H9 (cell line): Measurements from ENCODE around the gene SET. TPM values are rescaled to one million over a fixed set of nuclear protein-coding genes. Genes with fewer than 3 reads are reported as not detected.

ENCODE experiments used
- DNase-seq: peaks from one replicate; pipeline ENCODE4 v3.0.0-alpha.2; 2017
- H2AFZ ChIP-seq: one replicate; pipeline ENCODE4 v1.6.1; 2013; ENCODE audit warnings: mild to moderate bottlenecking, low read length, control low read depth, moderate library complexity
- H2AK5ac ChIP-seq: 2 replicates; pipeline ENCODE4 v1.6.1; 2013; ENCODE audit warnings: low read length, control low read depth, mixed read lengths; ENCODE audit not compliant: insufficient read length
- H2BK120ac ChIP-seq: one replicate; pipeline ENCODE4 v1.6.1; 2013; ENCODE audit warnings: low read depth, mild to moderate bottlenecking, low read length, control low read depth, inconsistent platforms; ENCODE audit not compliant: poor library complexity, severe bottlenecking
- H2BK12ac ChIP-seq: 2 replicates; pipeline ENCODE4 v1.6.1; 2013; ENCODE audit warnings: low read length, control low read depth, mixed read lengths, low read depth; ENCODE audit not compliant: insufficient read length
- H2BK15ac ChIP-seq: 2 replicates; pipeline ENCODE4 v1.6.1; 2013; ENCODE audit warnings: low read depth, low read length, control low read depth
- H2BK20ac ChIP-seq: one replicate; pipeline ENCODE4 v1.6.1; 2013; ENCODE audit warnings: low read depth, mild to moderate bottlenecking, low read length, control low read depth, inconsistent platforms; ENCODE audit not compliant: poor library complexity, severe bottlenecking
- H2BK5ac ChIP-seq: 2 replicates; pipeline ENCODE4 v1.6.1; 2013; ENCODE audit warnings: low read length, control low read depth, mixed read lengths; ENCODE audit not compliant: insufficient read length
- H3K14ac ChIP-seq: 2 replicates; pipeline ENCODE4 v1.6.1; 2013; ENCODE audit warnings: low read length, control low read depth; ENCODE audit not compliant: insufficient read depth
- H3K18ac ChIP-seq: 2 replicates; pipeline ENCODE4 v1.6.1; 2013; ENCODE audit warnings: low read depth, mild to moderate bottlenecking, mixed read lengths, low read length, control low read depth; ENCODE audit not compliant: insufficient read length
- H3K23ac ChIP-seq: 2 replicates; pipeline ENCODE4 v1.6.1; 2013; ENCODE audit warnings: low read length, control low read depth, mixed read lengths, low read depth; ENCODE audit not compliant: insufficient read length
- H3K23me2 ChIP-seq: 2 replicates; pipeline ENCODE4 v1.6.1; 2013; ENCODE audit warnings: low read depth, mild to moderate bottlenecking, mixed read lengths, low read length, control low read depth; ENCODE audit not compliant: insufficient read length, poor library complexity, severe bottlenecking
- H3K27ac ChIP-seq: 2 replicates; pipeline ENCODE4 v1.5.1; 2013; ENCODE audit warnings: low read length, control low read depth, mixed read lengths, low read depth; ENCODE audit not compliant: insufficient read length
- H3K27me3 ChIP-seq: 2 replicates; pipeline ENCODE4 v1.6.1; 2013; ENCODE audit warnings: low read length, control low read depth, inconsistent platforms; ENCODE audit not compliant: insufficient read depth
- H3K4ac ChIP-seq: 2 replicates; pipeline ENCODE4 v1.6.1; 2013; ENCODE audit warnings: low read depth, mild to moderate bottlenecking, control low read depth, inconsistent platforms, low read length, moderate library complexity
- H3K4me1 ChIP-seq: 2 replicates; pipeline ENCODE4 v1.6.1; 2013; ENCODE audit warnings: low read length, control low read depth, inconsistent platforms; ENCODE audit not compliant: insufficient read depth
- H3K4me2 ChIP-seq: 2 replicates; pipeline ENCODE4 v1.6.1; 2013; ENCODE audit warnings: low read length, control low read depth, mixed read lengths; ENCODE audit not compliant: insufficient read length, insufficient read depth
- H3K56ac ChIP-seq: 2 replicates; pipeline ENCODE4 v1.6.1; 2013; ENCODE audit warnings: low read depth, mild to moderate bottlenecking, mixed read lengths, low read length, control low read depth; ENCODE audit not compliant: insufficient read length
- H3K79me1 ChIP-seq: 2 replicates; pipeline ENCODE4 v1.6.1; 2013; ENCODE audit warnings: low read depth, mild to moderate bottlenecking, moderate library complexity, low read length, control low read depth, inconsistent platforms; ENCODE audit not compliant: insufficient read depth, poor library complexity, severe bottlenecking
- H3K79me2 ChIP-seq: 2 replicates; pipeline ENCODE4 v1.6.1; 2013; ENCODE audit warnings: low read length, control low read depth, inconsistent platforms; ENCODE audit not compliant: insufficient read depth
- H3K9ac ChIP-seq: 2 replicates; pipeline ENCODE4 v1.6.1; 2013; ENCODE audit warnings: low read length, control low read depth, mixed read lengths; ENCODE audit not compliant: insufficient read length; ENCODE audit errors: extremely low read depth
- H3K9me3 ChIP-seq: one replicate; pipeline ENCODE4 v1.6.1; 2013; ENCODE audit warnings: low read depth, low read length, inconsistent platforms; ENCODE audit not compliant: control insufficient read depth
- H3T11ph ChIP-seq: one replicate; pipeline ENCODE4 v1.6.1; 2013; ENCODE audit warnings: mild to moderate bottlenecking, low read length, control low read depth, inconsistent platforms
- H4K20me1 ChIP-seq: one replicate; pipeline ENCODE4 v1.6.1; 2013; ENCODE audit not compliant: control insufficient read depth, insufficient read length, insufficient read depth
- H4K5ac ChIP-seq: 2 replicates; pipeline ENCODE4 v1.6.1; 2013; ENCODE audit warnings: low read depth, mild to moderate bottlenecking, mixed read lengths, low read length, control low read depth; ENCODE audit not compliant: insufficient read length
- H4K8ac ChIP-seq: replicated peaks from 2 replicates; pipeline ENCODE4 v1.6.1; 2013; ENCODE audit warnings: low read length, control low read depth, mixed read lengths, low read depth; ENCODE audit not compliant: insufficient read length
- H4K91ac ChIP-seq: 2 replicates; pipeline ENCODE4 v1.6.1; 2013; ENCODE audit warnings: low read depth, mild to moderate bottlenecking, moderate library complexity, mixed read lengths, low read length, control low read depth; ENCODE audit not compliant: insufficient read length
- H3K27ac Mint-ChIP-seq, 3 experiments: 2 replicates in 2 of 3; 3 replicates in 1 of 3; pipeline ENCODE4 v1.8.0; 2020 to 2021; ENCODE audit warnings: mixed read lengths in 3 of 3, mild to moderate bottlenecking in 1 of 3, moderate library complexity in 1 of 3
- H3K27me3 Mint-ChIP-seq: 2 replicates; pipeline ENCODE4 v1.8.0; 2021; ENCODE audit warnings: low read depth, mild to moderate bottlenecking, moderate library complexity, mixed read lengths
- H3K36me3 Mint-ChIP-seq, 3 experiments: 2 replicates in 2 of 3; 3 replicates in 1 of 3; pipeline ENCODE4 v1.8.0; 2020 to 2021; ENCODE audit warnings: low read depth in 3 of 3, mixed read lengths in 3 of 3; ENCODE audit not compliant: insufficient read depth in 1 of 3
- H3K4me1 Mint-ChIP-seq, 2 experiments: 2 replicates each; pipeline ENCODE4 v1.8.0; 2020; ENCODE audit warnings: mixed read lengths in 2 of 2
- H3K4me3 Mint-ChIP-seq, 2 experiments: 2 replicates in 1 of 2; 3 replicates in 1 of 2; pipeline ENCODE4 v1.8.0; 2020 to 2021; ENCODE audit warnings: mild to moderate bottlenecking in 2 of 2, mixed read lengths in 2 of 2, moderate library complexity in 1 of 2
- H3K9me3 Mint-ChIP-seq, 2 experiments: 2 replicates in 1 of 2; 3 replicates in 1 of 2; pipeline ENCODE4 v1.8.0; 2020; ENCODE audit warnings: mild to moderate bottlenecking in 2 of 2, mixed read lengths in 2 of 2, moderate library complexity in 1 of 2
- WGBS: extraction: QIAGEN DNeasy Blood & Tissue Kit; methylation state at CpG from one replicate; pipeline ENCODE4 v1.1.7; 2013; ENCODE audit warnings: missing lambda C conversion rate, low lambda C conversion rate, mixed read lengths; ENCODE audit not compliant: insufficient read length; ENCODE audit errors: extremely low coverage; 5-methylcytosine and 5-hydroxymethylcytosine counted together
- total RNA-seq: library from RNA; stranded (reverse); gene quantifications from 2 replicates; pipeline ENCODE4 v1.2.1, GENCODE V29; 2021
- TF ChIP-seq, protein P1 (sequence below): fragments of 200-600 bp; sonication (generic); conservative IDR thresholded peaks from 3 replicates; pipeline ENCODE4 v1.8.0; 2021; ENCODE audit warnings: antibody characterized with exemption, mild to moderate bottlenecking

Gene SET
- total RNA-seq, 1 experiment from 2014 or later = 1,148 TPM

DNA sequence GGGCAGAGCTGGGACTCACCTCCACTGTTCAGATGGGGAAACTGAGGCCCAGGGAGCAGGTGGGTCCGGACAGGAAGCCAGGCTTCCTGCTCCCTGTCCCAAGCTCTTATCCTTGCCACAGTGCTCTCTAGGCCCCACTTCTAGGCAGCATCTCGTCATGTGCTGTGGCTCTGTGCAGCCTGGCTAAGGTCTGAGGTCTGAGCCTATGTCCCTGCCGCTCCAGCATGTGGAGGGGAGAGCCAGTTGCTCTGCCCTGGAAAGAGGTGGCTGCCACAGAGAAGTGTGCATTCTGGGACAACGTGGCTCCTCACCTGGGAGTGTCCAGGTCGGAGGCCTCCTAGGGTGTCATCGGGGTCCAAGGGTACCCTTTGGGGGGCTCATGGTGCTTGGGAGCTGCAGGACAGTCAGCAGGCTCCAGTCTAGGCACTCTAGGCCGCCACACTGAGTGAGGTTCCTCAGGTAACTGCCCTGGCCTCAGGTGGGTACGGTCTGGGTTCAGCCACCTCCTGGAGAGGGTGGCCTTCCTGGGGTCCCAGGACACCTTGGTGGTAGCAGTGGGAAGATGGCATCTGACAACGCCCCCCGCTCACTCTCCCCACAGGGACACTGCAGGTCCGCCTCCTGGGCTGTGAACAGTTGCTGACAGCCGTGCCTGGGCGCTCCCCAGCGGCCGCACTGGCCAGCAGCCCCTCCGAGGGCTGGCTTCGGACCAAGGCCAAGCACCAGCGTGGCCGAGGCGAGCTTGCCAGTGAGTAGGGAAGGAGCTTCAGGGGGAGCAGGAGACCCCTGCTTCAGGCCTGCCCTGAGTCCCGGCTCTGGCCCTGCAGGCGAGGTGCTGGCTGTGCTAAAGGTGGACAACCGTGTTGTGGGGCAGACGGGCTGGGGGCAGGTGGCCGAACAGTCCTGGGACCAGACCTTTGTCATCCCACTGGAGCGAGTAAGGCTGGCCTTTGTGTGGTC lies 23.7 kb downstream of the SET start:
- Histone ChIP-seq H2BK20ac (no peak overlapping the region), H4K5ac (no peak overlapping the region), H3K56ac (no peak overlapping the region), H3K4ac (no peak overlapping the region), H3K4me1 (no peaks in the 10 kb centered on the region), H2BK15ac (no peak overlapping the region), H3K23ac (no peak overlapping the region), H3T11ph (no peak overlapping the region), H4K20me1 (no peaks in the 10 kb centered on the region), H3K79me2 (no peaks in the 10 kb centered on the region), H2BK12ac (no peak overlapping the region), H3K14ac (no peak overlapping the region), H3K9me3 (no peaks in the 10 kb centered on the region), H3K4me2 (no peak overlapping the region), H3K18ac (no peak overlapping the region), H2BK120ac (no peak overlapping the region), H3K23me2 (no peaks in the 10 kb centered on the region), H2BK5ac (no peak overlapping the region), H4K8ac (no peak overlapping the region), H2AK5ac (no peak overlapping the region), H3K27ac (no peak overlapping the region), H4K91ac (no peak overlapping the region), H3K79me1 (no peaks in the 10 kb centered on the region), H3K27me3 (no peaks in the 10 kb centered on the region), H3K9ac (no peak overlapping the region), H2AFZ (no peak overlapping the region)
- Mint-ChIP-seq H3K27me3 (no peaks in the 10 kb centered on the region), H3K4me3 (no peak overlapping the region), H3K9me3 (no peaks in the 10 kb centered on the region; a peak in 1 of 5 replicates), H3K27ac (no peak overlapping the region), H3K4me1 (no peaks in the 10 kb centered on the region), H3K36me3 (peaks cover 7 to 28% (median 20%) of the 10 kb centered on the region in 3 experiments; a peak in 6 of 7 replicates)
- WGBS = no CpG with 5 or more reads among the region's 26 CpGs
- TF ChIP-seq, protein P1, sequence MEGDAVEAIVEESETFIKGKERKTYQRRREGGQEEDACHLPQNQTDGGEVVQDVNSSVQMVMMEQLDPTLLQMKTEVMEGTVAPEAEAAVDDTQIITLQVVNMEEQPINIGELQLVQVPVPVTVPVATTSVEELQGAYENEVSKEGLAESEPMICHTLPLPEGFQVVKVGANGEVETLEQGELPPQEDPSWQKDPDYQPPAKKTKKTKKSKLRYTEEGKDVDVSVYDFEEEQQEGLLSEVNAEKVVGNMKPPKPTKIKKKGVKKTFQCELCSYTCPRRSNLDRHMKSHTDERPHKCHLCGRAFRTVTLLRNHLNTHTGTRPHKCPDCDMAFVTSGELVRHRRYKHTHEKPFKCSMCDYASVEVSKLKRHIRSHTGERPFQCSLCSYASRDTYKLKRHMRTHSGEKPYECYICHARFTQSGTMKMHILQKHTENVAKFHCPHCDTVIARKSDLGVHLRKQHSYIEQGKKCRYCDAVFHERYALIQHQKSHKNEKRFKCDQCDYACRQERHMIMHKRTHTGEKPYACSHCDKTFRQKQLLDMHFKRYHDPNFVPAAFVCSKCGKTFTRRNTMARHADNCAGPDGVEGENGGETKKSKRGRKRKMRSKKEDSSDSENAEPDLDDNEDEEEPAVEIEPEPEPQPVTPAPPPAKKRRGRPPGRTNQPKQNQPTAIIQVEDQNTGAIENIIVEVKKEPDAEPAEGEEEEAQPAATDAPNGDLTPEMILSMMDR = no peak
- peak; percentile 24 for DNase-seq
